A673 (cell line): ENCODE measurements around the gene CHST15. TPM values are rescaled to one million over a fixed set of nuclear protein-coding genes. Genes with fewer than 3 reads are reported as not detected.

ENCODE experiments used
- BruUV-seq: library from RNA; stranded (reverse); fragments of 400-500 nt; replicated peaks from 2 replicates; lab custom pipeline; 2021; lab: Mats Ljungman, UMichigan
- CTCF ChIA-PET: fragments of 300-600 bp; sonication (Branson Sonifier 250); formaldehyde crosslinking; loops from one replicate; lab custom pipeline; 2022; ENCODE audit warnings: antibody characterized with exemption; lab: Charles Lee
- POLR2A ChIA-PET: fragments of 300-600 bp; sonication (Branson Sonifier 250); formaldehyde crosslinking; loops from one replicate; lab custom pipeline; 2022; ENCODE audit warnings: antibody characterized with exemption; ENCODE audit not compliant: low non-redundant PET; lab: Charles Lee
- DNase-seq: peaks from one replicate; pipeline ENCODE4 v3.0.0-alpha.2; 2015; ENCODE audit warnings: low spot score
- H3K27ac ChIP-seq: fragments of 200-600 bp; sonication (generic); 2 replicates; pipeline ENCODE4 v1.5.1; 2016; ENCODE audit warnings: mixed run types, low read depth, mild to moderate bottlenecking, mixed read lengths, antibody characterized with exemption, low read length; ENCODE audit not compliant: poor library complexity, severe bottlenecking
- H3K27me3 ChIP-seq: fragments of 200-600 bp; sonication (generic); replicated peaks from 2 replicates; pipeline ENCODE4 v1.6.1; 2017; ENCODE audit warnings: mixed run types, low read depth, mild to moderate bottlenecking, mixed read lengths, antibody characterized with exemption, low read length; ENCODE audit not compliant: insufficient read depth, poor library complexity
- H3K36me3 ChIP-seq: fragments of 200-600 bp; sonication (generic); 2 replicates; pipeline ENCODE4 v1.6.1; 2016; ENCODE audit warnings: mixed run types, mild to moderate bottlenecking, mixed read lengths, antibody characterized with exemption, low read length; ENCODE audit not compliant: insufficient read depth, poor library complexity, severe bottlenecking
- H3K4me1 ChIP-seq: fragments of 200-600 bp; sonication (generic); 2 replicates; pipeline ENCODE4 v1.6.1; 2017; ENCODE audit warnings: mixed run types, mild to moderate bottlenecking, mixed read lengths, antibody characterized with exemption, low read length; ENCODE audit not compliant: insufficient read depth, poor library complexity, severe bottlenecking
- H3K4me3 ChIP-seq: fragments of 200-600 bp; sonication (generic); 2 replicates; pipeline ENCODE4 v1.5.1; 2016; ENCODE audit warnings: low read depth, mixed run types, mild to moderate bottlenecking, mixed read lengths, low read length; ENCODE audit not compliant: poor library complexity, severe bottlenecking
- H3K9me3 ChIP-seq: fragments of 200-600 bp; sonication (generic); 2 replicates; pipeline ENCODE4 v1.6.1; 2016; ENCODE audit warnings: mixed run types, low read depth, mild to moderate bottlenecking, mixed read lengths, antibody characterized with exemption, low read length; ENCODE audit not compliant: poor library complexity, severe bottlenecking
- EZH2 ChIP-seq: fragments of 200-600 bp; sonication (generic); IDR thresholded peaks from 2 replicates; pipeline ENCODE4 v1.6.1; 2017; ENCODE audit warnings: borderline replicate concordance, low read depth, mild to moderate bottlenecking, mixed read lengths, antibody characterized with exemption, low read length; ENCODE audit not compliant: poor library complexity, severe bottlenecking
- intact Hi-C: fragments of 100-400 bp; cut with micrococcal nuclease; formaldehyde crosslinking; loops from one replicate; pipeline ENCODE4 v1.10.0; 2022; ENCODE audit not compliant: unreplicated experiment
- total RNA-seq: library from RNA; stranded (reverse); gene quantifications from 2 replicates; pipeline ENCODE4 v1.2.3, GENCODE V29; 2021
- TF ChIP-seq, protein P1 (sequence below): fragments of 300-800, 200-600 bp; sonication (generic); conservative IDR thresholded peaks from 2 replicates; pipeline ENCODE4 v1.5.1; 2017; ENCODE audit warnings: low read depth, mild to moderate bottlenecking, antibody characterized with exemption, low read length, moderate library complexity, mixed read lengths

The CHST15 gene
- total RNA-seq, 1 experiment from 2014 or later: 1.7 TPM

- no peaks in the 10 kb centered on the region for H3K36me3 ChIP-seq
- peaks cover 17% of the 10 kb centered on the region for H3K4me1 ChIP-seq
- BruUV-seq: no TSS peak
- ChIA-PET CTCF (no interaction called here), POLR2A (no interaction called here)
- H3K27me3 ChIP-seq: no peaks in the 10 kb centered on the region
- DNase-seq: no peak
- no peak overlapping the region for H3K4me3 ChIP-seq
- H3K27ac ChIP-seq: no peak overlapping the region
- H3K9me3 ChIP-seq: no peaks in the 10 kb centered on the region
- intact Hi-C loops: no loop called here
- no peak for TF ChIP-seq EZH2
- TF ChIP-seq, protein P1, sequence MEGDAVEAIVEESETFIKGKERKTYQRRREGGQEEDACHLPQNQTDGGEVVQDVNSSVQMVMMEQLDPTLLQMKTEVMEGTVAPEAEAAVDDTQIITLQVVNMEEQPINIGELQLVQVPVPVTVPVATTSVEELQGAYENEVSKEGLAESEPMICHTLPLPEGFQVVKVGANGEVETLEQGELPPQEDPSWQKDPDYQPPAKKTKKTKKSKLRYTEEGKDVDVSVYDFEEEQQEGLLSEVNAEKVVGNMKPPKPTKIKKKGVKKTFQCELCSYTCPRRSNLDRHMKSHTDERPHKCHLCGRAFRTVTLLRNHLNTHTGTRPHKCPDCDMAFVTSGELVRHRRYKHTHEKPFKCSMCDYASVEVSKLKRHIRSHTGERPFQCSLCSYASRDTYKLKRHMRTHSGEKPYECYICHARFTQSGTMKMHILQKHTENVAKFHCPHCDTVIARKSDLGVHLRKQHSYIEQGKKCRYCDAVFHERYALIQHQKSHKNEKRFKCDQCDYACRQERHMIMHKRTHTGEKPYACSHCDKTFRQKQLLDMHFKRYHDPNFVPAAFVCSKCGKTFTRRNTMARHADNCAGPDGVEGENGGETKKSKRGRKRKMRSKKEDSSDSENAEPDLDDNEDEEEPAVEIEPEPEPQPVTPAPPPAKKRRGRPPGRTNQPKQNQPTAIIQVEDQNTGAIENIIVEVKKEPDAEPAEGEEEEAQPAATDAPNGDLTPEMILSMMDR: no peak
These were observed 31.0 kb downstream of the CHST15 start for GRCh38 chr10:124062390-124062789.

- intact Hi-C loops: no loop called here
- Histone ChIP-seq H3K4me1 (peaks cover 8% of the 10 kb centered on the region), H3K4me3 (no peak overlapping the region), H3K27me3 (no peaks in the 10 kb centered on the region), H3K9me3 (no peaks in the 10 kb centered on the region), H3K27ac (no peak overlapping the region), H3K36me3 (no peaks in the 10 kb centered on the region)
- no TSS peak for BruUV-seq
- DNase-seq: no peak
- TF ChIP-seq, protein P1: no peak
- ChIA-PET POLR2A (no interaction called here), CTCF (no interaction called here)
These were observed 32.4 kb downstream of the CHST15 start for GRCh38 chr10:124061030-124061429.

- Histone ChIP-seq H3K36me3 (no peaks in the 10 kb centered on the region), H3K4me1 (peaks cover under 1% of the 10 kb centered on the region), H3K27me3 (no peaks in the 10 kb centered on the region), H3K9me3 (no peaks in the 10 kb centered on the region), H3K27ac (no peak overlapping the region), H3K4me3 (no peak overlapping the region)
- intact Hi-C loops: no loop called here
- TF ChIP-seq, protein P1: no peak
- no peak for DNase-seq
- POLR2A ChIA-PET: no interaction called here
- no TSS peak for BruUV-seq
- CTCF ChIA-PET: no interaction called here
These were observed 33.2 kb downstream of the CHST15 start for GRCh38 chr10:124060148-124060720.
